Measurements from ENCODE around the gene ICE1. TPM values are rescaled to one million over a fixed set of nuclear protein-coding genes. Genes with fewer than 3 reads are reported as not detected.

Gene ICE1
- total RNA-seq, 4 donors from 2014 or later, result 24.5 to 39.9 (median 31.4) TPM

- TF ChIP-seq CTCF (IDR thresholded peaks at IDR 0.05; ENCODE audit: low read depth), result no peak
These were observed 1.1 kb upstream of the ICE1 start for GRCh38 chr5:5421149-5421960.

- no peak for TF ChIP-seq CTCF (IDR thresholded peaks at IDR 0.05; ENCODE audit: low read depth)
These were observed 490 bp downstream of the ICE1 start for GRCh38 chr5:5422819-5423515.

GRCh38 chr5:5423586-5423985 lies 1.1 kb downstream of the ICE1 start:
- no peak for TF ChIP-seq CTCF (IDR thresholded peaks at IDR 0.05; ENCODE audit: low read depth)

GRCh38 chr5:5424736-5425135 lies 2.3 kb downstream of the ICE1 start:
- no peak for TF ChIP-seq CTCF (IDR thresholded peaks at IDR 0.05; ENCODE audit: low read depth)

GRCh38 chr5:5430136-5430535 lies 7.7 kb downstream of the ICE1 start:
- TF ChIP-seq CTCF (IDR thresholded peaks at IDR 0.05; ENCODE audit: low read depth), result no peak

GRCh38 chr5:5432020-5432707 lies 9.7 kb downstream of the ICE1 start:
- TF ChIP-seq CTCF (IDR thresholded peaks at IDR 0.05; ENCODE audit: low read depth), result no peak

- TF ChIP-seq CTCF (IDR thresholded peaks at IDR 0.05; ENCODE audit: low read depth), result no peak
These were observed 13.8 kb downstream of the ICE1 start for GRCh38 chr5:5436203-5436760.
